Suprapubic skin (tissue), 3 donors: ENCODE results near the gene AP3B2.

Experiments
- CTCF ChIP-seq, 2 donors: fragments of 200-600 bp in 1 of 2; fragments of 450-650 bp in 1 of 2; sonication (generic) in 1 of 2; IDR thresholded peaks; one replicate each; pipeline ENCODE4 v1.5.1; 2016 to 2019; ENCODE audit warnings: antibody characterized with exemption in 2 of 2, mild to moderate bottlenecking in 1 of 2, moderate library complexity in 1 of 2
- POLR2A ChIP-seq, 2 donors: fragments of 450-650 bp; IDR thresholded peaks; one replicate each; pipeline ENCODE4 v1.6.1; 2017; ENCODE audit warnings: antibody characterized with exemption in 2 of 2, mild to moderate bottlenecking in 2 of 2, moderate library complexity in 2 of 2

- no peak for TF ChIP-seq CTCF (IDR thresholded peaks at IDR 0.05)
- TF ChIP-seq POLR2A (IDR thresholded peaks at IDR 0.05), result no peak
Observed at GRCh38 chr15:82679626-82680199, 30.0 kb downstream of the AP3B2 start.
